Stomach smooth muscle (tissue), 2 donors: ENCODE measurements around the gene DPM2.

Source experiments
- H3K27ac ChIP-seq: one replicate; pipeline ENCODE4 v1.7.0; 2013; ENCODE audit warnings: mild to moderate bottlenecking, low read length, inconsistent platforms
- H3K27me3 ChIP-seq, 2 donors: one replicate each; pipeline ENCODE4 v1.7.0; 2013; ENCODE audit warnings: low read length in 2 of 2; ENCODE audit not compliant: insufficient read depth in 2 of 2, control insufficient read depth in 1 of 2
- H3K36me3 ChIP-seq, 2 donors: one replicate each; pipeline ENCODE4 v1.7.0; 2013; ENCODE audit warnings: low read length in 2 of 2; ENCODE audit not compliant: control insufficient read depth in 2 of 2, insufficient read depth in 2 of 2
- H3K4me1 ChIP-seq: one replicate; pipeline ENCODE4 v1.7.0; 2013; ENCODE audit warnings: low read length; ENCODE audit not compliant: control insufficient read depth, insufficient read depth
- H3K4me3 ChIP-seq, 2 donors: one replicate each; pipeline ENCODE4 v1.7.0; 2013; ENCODE audit warnings: low read length in 2 of 2
- H3K9ac ChIP-seq, 2 donors: one replicate each; pipeline ENCODE4 v1.7.0; 2013; ENCODE audit warnings: low read length in 2 of 2, mild to moderate bottlenecking in 1 of 2
- H3K9me3 ChIP-seq, 2 donors: one replicate each; pipeline ENCODE4 v1.7.0; 2013; ENCODE audit warnings: low read length in 2 of 2; ENCODE audit not compliant: control insufficient read depth in 2 of 2
- donor health status: healthy.
- donor health status: Pancreatic carcinoma.

DPM2 gene

GRCh38 chr9:127937388-127938297 lies at the start of gene DPM2:
DPM2 (minus strand) TSS chr9:127937854; CDS start chr9:127937820, 34 bp downstream.
- peak within 1 kb of the TSS; percentile 86 to 87 for H3K9ac ChIP-seq
- no peaks in the 10 kb centered on the region for H3K27me3 ChIP-seq
- H3K4me3 ChIP-seq, result peak within 1 kb of the TSS; percentile 96 to 100
- H3K36me3 ChIP-seq, result peaks cover 4 to 8% of the 10 kb centered on the region in 2 donors
- H3K9me3 ChIP-seq, result no peaks in the 10 kb centered on the region
- H3K4me1 ChIP-seq, result peaks cover 35% of the 10 kb centered on the region
- H3K27ac ChIP-seq, result peak within 1 kb of the TSS; percentile 24

DNA sequence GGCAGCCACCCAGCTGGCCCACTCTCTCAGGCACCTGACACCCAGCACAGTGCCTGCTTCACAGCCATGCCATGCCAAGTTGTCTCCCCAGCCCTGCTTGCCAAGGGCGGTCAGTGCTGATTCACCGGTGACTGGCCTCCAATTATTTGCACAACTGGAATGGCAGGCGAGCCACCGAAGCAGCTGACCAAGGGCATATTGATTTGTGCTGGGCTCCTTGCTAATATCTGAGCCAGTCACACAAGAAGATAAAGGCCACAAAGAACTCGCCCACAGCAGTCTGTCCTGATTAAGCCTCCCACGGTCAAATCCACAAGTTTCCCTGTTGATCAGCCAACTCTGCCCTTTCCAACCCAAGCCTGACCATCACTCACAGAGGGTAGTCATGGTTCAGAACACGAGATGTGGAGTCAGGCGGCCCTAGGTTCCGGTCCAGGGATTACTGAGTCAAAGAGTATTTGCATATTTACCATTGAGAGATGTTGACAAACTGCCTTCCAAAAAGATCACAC lies 49.5 kb upstream of the DPM2 start:
- Histone ChIP-seq H3K9me3 (no peaks in the 10 kb centered on the region), H3K27ac (no peak overlapping the region), H3K4me1 (no peaks in the 10 kb centered on the region), H3K9ac (no peak overlapping the region), H3K4me3 (no peak overlapping the region), H3K27me3 (no peaks in the 10 kb centered on the region), H3K36me3 (no peaks in the 10 kb centered on the region)

DNA sequence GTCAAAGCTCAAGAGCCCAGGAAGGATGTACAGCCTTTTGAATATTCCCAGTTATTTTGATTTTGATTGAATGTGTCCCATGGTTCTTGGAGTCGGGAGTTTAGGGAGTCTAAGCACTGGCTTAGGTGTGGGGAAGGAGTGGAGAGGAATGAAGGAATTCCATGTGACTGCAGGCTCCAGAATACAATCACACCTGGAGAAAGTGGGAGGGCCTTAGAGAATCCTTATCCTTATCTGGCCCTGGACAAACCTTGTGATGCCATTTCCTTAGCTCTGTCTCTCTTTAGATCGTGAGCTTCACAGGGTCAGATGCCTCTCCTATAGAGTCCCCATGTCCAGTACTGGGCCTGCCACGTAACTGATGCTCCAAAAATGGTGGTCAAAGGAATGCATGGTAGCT lies 47.4 kb upstream of the DPM2 start:
- no peak overlapping the region for H3K4me3 ChIP-seq
- H3K4me1 ChIP-seq, result peaks cover 8% of the 10 kb centered on the region
- no peaks in the 10 kb centered on the region for H3K27me3 ChIP-seq
- no peak overlapping the region for H3K27ac ChIP-seq
- no peaks in the 10 kb centered on the region for H3K9me3 ChIP-seq
- H3K9ac ChIP-seq, result no peak overlapping the region
- no peaks in the 10 kb centered on the region for H3K36me3 ChIP-seq

DNA sequence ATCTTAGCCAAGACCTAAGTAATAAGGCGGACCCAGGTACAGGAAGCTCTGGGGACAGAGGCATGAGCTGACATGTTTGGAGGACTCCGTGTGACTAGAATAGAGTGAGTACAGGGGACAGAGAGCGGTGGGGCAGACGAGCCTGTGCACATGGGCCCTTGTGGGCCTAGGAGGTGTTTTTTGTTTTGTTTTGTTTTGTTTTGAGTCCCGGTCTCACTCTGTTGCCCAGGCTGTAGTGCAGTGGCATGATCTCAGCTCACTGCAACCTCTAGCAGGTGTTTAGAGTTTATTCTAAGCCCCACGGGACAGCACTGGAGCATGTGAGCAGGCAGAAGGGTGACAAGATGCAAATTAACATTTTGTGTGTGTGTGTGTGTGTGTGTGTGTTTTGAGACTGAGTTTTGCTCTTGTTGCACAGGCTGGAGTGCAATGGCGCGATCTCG lies 46.2 kb upstream of the DPM2 start:
- Histone ChIP-seq H3K9me3 (no peaks in the 10 kb centered on the region), H3K4me3 (no peak overlapping the region), H3K36me3 (no peaks in the 10 kb centered on the region), H3K4me1 (peaks cover 19% of the 10 kb centered on the region), H3K27me3 (no peaks in the 10 kb centered on the region), H3K9ac (no peak overlapping the region), H3K27ac (no peak overlapping the region)

GRCh38 chr9:127982912-127983311 lies 45.3 kb upstream of the DPM2 start:
- Histone ChIP-seq H3K9ac (no peak overlapping the region), H3K27ac (no peak overlapping the region), H3K36me3 (no peaks in the 10 kb centered on the region), H3K9me3 (no peaks in the 10 kb centered on the region), H3K27me3 (no peaks in the 10 kb centered on the region), H3K4me1 (peaks cover 27% of the 10 kb centered on the region), H3K4me3 (no peak overlapping the region)

GRCh38 chr9:127981559-127982121 lies 44.0 kb upstream of the DPM2 start:
- H3K4me1 ChIP-seq, result peaks cover 40% of the 10 kb centered on the region
- H3K4me3 ChIP-seq, result peak overlapping the region; percentile 58 to 75
- no peaks in the 10 kb centered on the region for H3K27me3 ChIP-seq
- H3K27ac ChIP-seq, result peak overlapping the region; percentile 90
- H3K9ac ChIP-seq, result peak overlapping the region; percentile 68 to 88
- H3K9me3 ChIP-seq, result no peaks in the 10 kb centered on the region
- H3K36me3 ChIP-seq, result no peaks in the 10 kb centered on the region

- H3K9ac ChIP-seq, result peak within 1 kb of the TSS; percentile 73 to 88
- no peaks in the 10 kb centered on the region for H3K36me3 ChIP-seq
- H3K9me3 ChIP-seq, result no peaks in the 10 kb centered on the region
- H3K4me1 ChIP-seq, result peaks cover 47% of the 10 kb centered on the region
- H3K27me3 ChIP-seq, result no peaks in the 10 kb centered on the region
- H3K4me3 ChIP-seq, result peak within 1 kb of the TSS; percentile 78 to 87
- H3K27ac ChIP-seq, result peak within 1 kb of the TSS; percentile 90
Observed at GRCh38 chr9:127980706-127981558, 43.3 kb upstream of the DPM2 start, which contains the start of gene EEIG1. EEIG1 (minus strand) TSS chr9:127980989; CDS start chr9:127980137, 852 bp downstream.

- H3K4me3 ChIP-seq, result peak overlapping the region; percentile 78 to 87
- H3K27me3 ChIP-seq, result no peaks in the 10 kb centered on the region
- H3K4me1 ChIP-seq, result peaks cover 55% of the 10 kb centered on the region
- no peaks in the 10 kb centered on the region for H3K36me3 ChIP-seq
- peak overlapping the region; percentile 70 for H3K27ac ChIP-seq
- peak overlapping the region; percentile 73 to 76 for H3K9ac ChIP-seq
- no peaks in the 10 kb centered on the region for H3K9me3 ChIP-seq
Observed at GRCh38 chr9:127980060-127980705, 42.5 kb upstream of the DPM2 start.

DNA sequence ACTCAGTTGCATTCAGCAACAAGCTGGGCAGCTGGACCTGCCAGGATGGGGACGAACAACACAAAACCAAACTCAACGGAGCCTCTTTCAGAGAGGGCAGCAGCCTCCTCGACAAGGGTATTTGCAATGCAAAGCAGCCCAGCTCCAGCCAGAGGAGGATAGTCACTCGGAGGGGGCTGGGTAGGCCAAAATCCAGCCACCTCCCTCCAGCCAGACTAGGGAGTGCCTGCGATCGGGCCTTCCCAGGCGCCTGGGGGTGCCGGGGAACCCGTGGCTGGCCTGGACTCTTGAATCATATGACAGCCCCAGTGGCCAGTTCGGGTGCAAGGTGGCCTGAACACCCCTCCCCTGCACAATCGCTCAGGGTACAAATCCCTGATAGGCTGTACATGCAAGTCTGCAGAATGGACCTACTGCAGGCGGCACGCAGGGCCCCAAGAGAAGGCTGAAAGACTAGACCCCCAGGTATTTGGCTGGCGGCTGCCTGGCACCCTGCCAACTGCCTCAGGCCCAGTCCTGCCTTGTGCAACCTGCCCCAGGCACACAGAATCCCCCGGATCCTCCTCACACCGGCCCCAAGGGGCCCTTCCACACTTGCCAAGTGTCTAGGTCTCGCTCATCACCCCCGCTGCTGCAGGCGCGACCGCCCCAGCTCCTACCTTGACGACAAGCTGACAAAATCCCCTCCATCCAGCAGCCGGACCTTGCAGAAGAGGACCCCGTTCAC lies 41.8 kb upstream of the DPM2 start:
- Histone ChIP-seq H3K4me3 (peak overlapping the region; percentile 78 to 87), H3K27me3 (no peaks in the 10 kb centered on the region), H3K9me3 (no peaks in the 10 kb centered on the region), H3K4me1 (peaks cover 62% of the 10 kb centered on the region), H3K36me3 (no peaks in the 10 kb centered on the region), H3K9ac (peak overlapping the region; percentile 73 to 76), H3K27ac (peak overlapping the region; percentile 70)
